Stimulated activated CD4-positive, alpha-beta T cell treated with anti-CD3 and anti-CD28 coated beads, TNF-alpha, amount 100 ng/mL, for 24 hours (primary cell): Measurements from ENCODE around the gene SDHB.

Experiments used
- DNase-seq, 3 experiments: peaks; one replicate each; pipeline ENCODE4 v3.0.0-alpha.2; 2020; ENCODE audit warnings: low read depth in 3 of 3

SDHB gene

DNA sequence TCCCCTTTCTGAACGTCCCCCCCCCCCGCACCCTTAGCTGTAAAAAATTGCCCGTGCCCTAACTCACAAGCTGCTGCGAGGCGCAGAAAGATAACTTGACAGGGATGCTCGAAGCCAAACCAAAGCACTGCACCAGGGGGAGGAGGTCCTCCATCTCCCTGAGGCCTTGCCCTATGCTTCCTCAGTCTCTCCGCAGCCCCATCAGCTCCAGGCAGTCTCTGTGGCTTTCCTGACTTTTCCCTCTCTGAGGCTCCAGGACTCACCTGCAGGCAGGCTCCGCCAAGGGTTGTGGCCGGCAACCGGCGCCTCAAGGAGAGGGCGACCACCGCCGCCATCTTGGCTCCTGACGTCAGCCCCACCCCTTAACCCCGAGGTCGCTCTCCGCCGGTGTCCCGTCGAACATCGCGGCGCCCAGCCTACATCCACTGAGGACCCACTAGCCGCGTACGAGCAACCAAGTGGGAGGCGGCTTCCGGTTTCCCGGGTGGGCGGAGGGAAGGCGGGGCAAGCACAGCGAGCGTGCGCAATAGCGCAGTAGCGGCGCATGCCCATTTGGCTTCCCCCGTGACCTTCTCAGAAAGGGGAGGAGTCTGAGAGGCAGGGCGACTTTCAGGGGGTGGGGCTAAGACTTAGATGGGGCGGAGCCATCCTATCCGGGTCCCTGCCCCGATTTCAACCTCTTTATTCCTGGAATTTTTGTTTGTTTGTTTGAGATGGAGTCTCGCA is at the start of gene SDHB:
Gene SDHB, minus strand, starts transcription at position 348 of the 726 bp plus-strand sequence. Its CDS starts 13 bp downstream, at position 335.
- DNase-seq: peak; percentile 98 to 100 (median 99)

GRCh38 chr1:17102232-17102631 is 48.4 kb upstream of the SDHB start:
- no peak for DNase-seq

GRCh38 chr1:17101261-17101660 is 47.4 kb upstream of the SDHB start:
- DNase-seq: no peak

GRCh38 chr1:17099616-17100340 is 45.9 kb upstream of the SDHB start:
- DNase-seq: no peak

GRCh38 chr1:17098446-17099317 is 44.9 kb upstream of the SDHB start:
- no peak for DNase-seq

DNA sequence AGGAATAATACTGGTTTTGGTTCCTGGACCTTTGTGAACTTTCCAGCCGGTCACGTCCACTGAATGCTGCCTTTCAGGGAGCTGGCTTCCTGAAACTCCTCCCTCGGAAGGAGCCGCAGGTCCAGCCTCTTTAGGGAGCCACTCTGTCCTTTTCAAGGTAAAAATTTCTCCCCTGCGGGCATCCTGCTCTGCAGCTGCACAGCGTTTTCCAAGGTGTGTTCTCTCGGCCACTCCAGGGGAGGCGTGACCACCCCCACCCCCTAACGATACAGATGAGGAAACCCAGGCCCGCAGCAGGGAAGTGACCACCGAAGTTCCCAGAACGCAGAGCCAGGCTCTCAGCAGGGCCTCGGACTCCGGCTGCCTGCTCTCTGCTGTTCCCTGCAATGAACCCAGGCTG is 44.0 kb upstream of the SDHB start:
- DNase-seq: no peak

GRCh38 chr1:17097147-17097546 is 43.3 kb upstream of the SDHB start:
- no peak for DNase-seq

DNA sequence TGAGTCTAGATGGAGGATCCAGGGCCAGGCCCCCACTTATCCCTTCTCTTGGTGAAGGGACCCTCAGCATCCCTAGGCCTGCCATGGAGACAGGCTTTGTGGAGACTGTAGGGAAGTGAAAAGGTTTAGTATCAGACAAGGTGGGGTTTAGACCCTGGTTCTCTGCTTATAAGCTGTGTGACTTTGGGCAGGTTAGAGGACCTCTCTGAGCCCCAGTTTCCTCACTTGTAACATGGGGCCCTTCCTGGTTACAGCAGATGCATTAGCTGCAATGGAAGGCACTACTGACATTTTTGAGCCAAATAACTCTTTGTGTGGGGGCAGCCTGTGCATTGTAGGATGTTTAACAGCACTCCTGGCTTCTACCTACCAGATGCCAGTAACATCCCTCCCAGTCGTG is 42.8 kb upstream of the SDHB start:
- DNase-seq: no peak

- no peak for DNase-seq
Measured at GRCh38 chr1:17095141-17095540, 41.3 kb upstream of the SDHB start.

DNA sequence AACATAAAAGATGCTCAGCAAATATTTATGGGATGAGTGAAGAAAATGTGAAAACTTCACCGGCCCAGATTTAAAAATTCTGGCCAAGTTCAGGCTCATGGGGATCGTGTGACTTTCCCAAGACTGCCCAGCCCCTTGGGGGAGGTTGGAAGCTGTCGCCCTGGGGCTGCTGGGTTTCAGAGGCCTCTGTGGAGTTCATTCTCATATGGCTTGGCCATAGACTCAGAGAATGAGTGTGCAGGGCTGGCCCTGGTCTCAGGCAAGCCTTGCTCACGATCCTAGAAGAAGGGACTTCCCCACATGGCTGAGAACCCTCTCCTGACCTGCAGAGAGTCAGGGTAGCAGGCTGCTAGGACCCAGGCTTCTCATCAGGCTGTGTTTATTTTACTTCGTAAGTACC is 40.8 kb upstream of the SDHB start:
- no peak for DNase-seq

DNA sequence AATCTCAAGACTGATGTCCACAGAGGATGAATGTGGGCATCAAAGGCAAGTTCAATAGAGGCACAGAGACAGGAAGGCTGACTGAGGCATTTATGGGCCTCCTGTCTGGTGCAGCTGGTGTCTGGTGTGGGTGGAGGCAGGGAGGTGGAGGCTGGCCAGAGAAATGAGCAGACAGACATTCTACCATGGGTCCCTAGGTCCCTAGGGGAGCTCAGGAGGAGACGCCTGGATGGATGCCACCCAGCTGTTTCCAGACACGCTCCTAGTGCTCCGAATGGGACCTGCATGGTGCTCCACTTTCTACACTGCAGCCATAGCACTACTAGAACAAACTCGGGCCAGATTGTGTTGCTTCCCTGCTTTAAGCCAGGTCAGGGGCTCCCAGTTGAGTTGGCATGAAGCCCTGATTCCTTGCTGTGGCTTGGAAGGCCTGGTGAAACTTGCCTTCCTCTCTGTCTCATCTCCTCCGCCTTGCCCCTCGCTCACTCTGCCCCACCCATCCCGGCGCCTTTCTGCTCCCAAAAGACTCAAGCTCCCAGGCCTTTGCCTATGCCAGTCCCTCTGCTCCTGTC is 40.1 kb upstream of the SDHB start:
- no peak for DNase-seq

- no peak for DNase-seq
Measured at GRCh38 chr1:17091252-17091651, 37.4 kb upstream of the SDHB start.

DNA sequence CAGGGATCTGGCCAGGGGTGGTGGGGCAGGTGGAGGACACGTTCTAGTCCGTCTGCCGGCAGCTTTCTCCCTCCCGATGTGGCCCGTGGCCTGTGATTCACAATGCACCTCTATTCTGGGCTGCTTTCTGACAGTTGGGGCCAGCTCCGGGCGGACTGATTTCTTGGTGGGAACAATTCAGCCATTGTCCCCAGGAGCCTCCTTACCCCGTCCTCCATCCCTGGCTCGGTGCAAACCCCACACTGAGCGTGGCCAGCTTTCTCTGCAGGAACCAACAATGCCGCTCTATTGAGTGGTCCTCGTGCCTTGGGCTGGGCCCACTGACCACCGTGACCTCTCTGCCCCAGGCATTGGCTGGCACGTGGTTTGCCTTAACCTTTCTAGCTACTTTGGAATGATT is 35.7 kb upstream of the SDHB start:
- DNase-seq: no peak

DNA sequence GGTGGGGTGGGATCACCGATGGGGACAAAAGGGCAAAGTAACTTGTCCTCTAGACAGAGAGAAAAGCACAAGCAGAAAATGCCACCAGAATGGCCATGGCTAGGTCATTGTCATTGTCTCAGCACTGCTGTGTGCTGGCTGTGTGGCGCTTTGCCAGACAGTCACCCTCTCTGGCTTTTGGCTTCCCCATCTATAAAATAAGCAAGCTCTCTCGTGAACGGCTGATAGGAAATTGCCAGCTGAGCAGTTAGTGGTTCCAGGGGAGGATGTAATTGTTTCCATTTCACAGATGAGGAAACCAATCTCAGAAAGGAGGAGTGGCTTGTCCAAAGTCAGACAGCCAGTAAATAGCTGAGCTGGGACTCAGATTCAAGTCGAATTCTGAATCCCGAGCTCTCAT is 32.9 kb upstream of the SDHB start:
- no peak for DNase-seq

GRCh38 chr1:17084787-17085186 is 31.0 kb upstream of the SDHB start:
- no peak for DNase-seq

DNA sequence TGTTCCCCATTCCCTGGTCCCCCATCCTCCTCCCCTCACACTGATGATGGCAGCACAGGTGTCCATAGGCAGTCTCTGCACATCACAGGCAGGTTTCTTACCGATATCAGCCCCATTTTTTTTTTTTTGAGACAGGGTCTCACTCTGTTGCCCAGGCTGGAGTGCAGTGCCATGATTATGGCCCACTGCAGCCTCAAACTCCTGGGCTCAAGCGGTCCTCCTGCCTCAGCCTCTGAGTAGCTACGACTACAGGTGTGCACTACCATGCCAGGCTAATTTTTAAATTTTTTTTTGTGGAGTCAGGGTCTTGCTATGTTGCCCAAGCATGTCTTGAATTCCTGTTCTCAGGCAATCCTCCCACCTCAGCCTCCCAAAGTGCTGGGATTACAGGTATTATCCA is 28.9 kb upstream of the SDHB start:
- no peak for DNase-seq

- no peak for DNase-seq
Measured at GRCh38 chr1:17081439-17081838, 27.6 kb upstream of the SDHB start.

DNA sequence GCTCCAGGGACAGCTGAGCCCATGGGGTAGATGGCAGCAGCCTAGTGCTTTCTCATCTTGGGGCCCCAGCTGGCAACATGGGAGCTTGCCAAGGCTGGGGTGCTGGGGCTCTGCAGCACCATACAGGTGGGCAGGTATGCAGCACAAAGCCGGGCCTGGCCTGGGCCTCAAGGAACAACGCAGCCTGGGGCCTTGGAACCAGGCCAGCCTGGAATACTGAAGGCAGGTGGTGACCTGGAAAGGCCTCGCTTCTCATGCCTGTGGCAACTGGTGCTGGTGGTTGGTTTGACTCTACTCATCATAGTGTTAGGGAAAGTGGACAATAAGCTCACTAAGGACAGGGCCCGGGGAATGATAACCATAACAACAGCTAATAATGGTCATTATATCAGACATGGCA is 27.0 kb upstream of the SDHB start:
- no peak for DNase-seq

- no peak for DNase-seq
Measured at GRCh38 chr1:17080085-17080759, 26.4 kb upstream of the SDHB start.

DNA sequence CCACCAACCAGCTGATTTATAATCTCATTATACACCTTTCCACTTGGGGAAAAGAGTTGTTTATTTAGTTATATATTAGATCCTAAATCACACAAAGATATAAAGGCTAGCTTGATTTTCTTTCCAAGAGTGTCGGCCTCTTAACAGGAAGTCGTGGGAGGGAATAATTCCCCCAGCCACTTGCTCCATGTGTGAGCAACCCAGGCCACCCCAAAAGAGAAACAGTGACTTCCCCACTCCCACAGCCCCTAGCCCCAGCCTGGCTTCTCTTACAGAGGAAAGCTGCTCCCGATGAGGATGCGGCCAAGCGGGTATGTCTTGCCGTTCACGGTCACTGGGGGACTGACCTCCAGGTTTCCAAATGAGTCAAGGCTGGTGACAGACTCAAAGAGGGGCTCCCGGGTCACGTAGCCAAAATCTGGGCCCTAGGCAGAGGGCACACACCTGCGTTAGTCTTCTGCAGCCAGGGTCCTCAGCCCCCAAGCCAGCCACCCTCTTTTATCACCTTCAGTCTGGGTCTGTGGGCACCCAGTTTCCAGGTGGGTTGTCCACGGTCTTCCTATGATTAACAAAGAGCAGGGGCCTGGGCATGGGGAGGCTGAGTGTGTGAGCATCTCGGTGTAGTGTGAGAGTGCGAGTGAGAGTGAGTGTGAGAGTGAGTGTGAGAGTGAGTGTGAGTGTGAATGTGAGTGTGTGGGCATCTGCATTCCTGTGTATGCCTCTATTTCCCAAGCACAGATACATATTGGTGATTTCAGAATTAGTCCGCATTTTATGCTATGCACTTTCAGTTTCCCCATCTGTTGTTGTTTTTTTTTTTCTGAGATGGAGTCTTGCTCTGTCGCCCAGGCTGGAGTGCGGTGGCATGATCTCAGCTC is 25.4 kb upstream of the SDHB start:
- DNase-seq: no peak
